GM12878 (cell line): Measurements from ENCODE around the gene COL7A1.

Experiments used
- CREB1 ChIP-seq: IDR thresholded peaks from 2 replicates; pipeline ENCODE4 v1.6.1; 2012; ENCODE audit warnings: low read depth, mild to moderate bottlenecking, inconsistent platforms
- FOS ChIP-seq: IDR thresholded peaks from 3 replicates; pipeline ENCODE4 v1.6.1; 2011; ENCODE audit warnings: borderline replicate concordance; ENCODE audit not compliant: insufficient read length; ENCODE audit errors: extremely low read depth
- POLR2A ChIP-seq: IDR thresholded peaks from 2 replicates; pipeline ENCODE4 v1.6.1; 2011; ENCODE audit warnings: low read depth, mild to moderate bottlenecking, low read length
- RAD21 ChIP-seq: IDR thresholded peaks from 2 replicates; pipeline ENCODE4 v1.6.1; 2011; ENCODE audit warnings: mild to moderate bottlenecking, low read depth, low read length, moderate library complexity; ENCODE audit not compliant: insufficient read depth
- SP1 ChIP-seq: IDR thresholded peaks from one replicate; pipeline ENCODE4 v1.6.1; 2011; ENCODE audit warnings: low read depth, low read length
- YY1 ChIP-seq: IDR thresholded peaks from 2 replicates; pipeline ENCODE4 v1.6.1; 2011; ENCODE audit warnings: low read depth, mild to moderate bottlenecking, low read length
- TF ChIP-seq, protein P1 (sequence below): IDR thresholded peaks from 2 replicates; pipeline ENCODE4 v1.6.1; 2012; ENCODE audit warnings: low read depth, low read length, improper control_type of control experiment

DNA sequence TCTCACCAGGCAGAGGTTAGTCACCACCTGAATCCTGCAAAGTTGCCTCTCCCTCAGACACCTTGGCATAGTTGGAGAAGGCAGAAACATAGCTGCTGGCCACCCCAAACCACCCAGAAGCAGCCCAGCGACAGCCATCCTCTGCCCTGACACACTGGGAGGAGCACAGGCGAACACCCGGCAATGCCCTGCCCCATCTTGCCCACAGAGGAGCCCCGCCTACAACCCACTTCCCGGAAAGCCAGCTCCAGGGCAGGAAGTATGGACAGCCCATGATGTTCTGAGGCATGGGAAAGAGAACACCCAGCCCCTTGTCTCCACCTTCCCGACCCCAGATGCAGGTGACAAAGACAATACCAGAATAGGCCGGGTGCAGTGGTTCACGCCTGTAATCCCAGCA, 78.6 kb downstream of the COL7A1 start:
- TF ChIP-seq YY1 (no peak), SP1 (no peak), FOS (no peak), RAD21 (no peak), CREB1 (no peak), POLR2A (no peak)
- TF ChIP-seq, protein P1, sequence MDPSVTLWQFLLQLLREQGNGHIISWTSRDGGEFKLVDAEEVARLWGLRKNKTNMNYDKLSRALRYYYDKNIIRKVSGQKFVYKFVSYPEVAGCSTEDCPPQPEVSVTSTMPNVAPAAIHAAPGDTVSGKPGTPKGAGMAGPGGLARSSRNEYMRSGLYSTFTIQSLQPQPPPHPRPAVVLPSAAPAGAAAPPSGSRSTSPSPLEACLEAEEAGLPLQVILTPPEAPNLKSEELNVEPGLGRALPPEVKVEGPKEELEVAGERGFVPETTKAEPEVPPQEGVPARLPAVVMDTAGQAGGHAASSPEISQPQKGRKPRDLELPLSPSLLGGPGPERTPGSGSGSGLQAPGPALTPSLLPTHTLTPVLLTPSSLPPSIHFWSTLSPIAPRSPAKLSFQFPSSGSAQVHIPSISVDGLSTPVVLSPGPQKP: no peak
